ENCODE measurements around the gene RTP2. TPM values are rescaled to one million over a fixed set of nuclear protein-coding genes. Genes with fewer than 3 reads are reported as not detected.

RTP2 gene
- total and polyA plus RNA-seq, 9 of the 15 experiments (the other 6 are each of a cell fraction or from before 2014, with no cell fraction given), result not detected

- Histone ChIP-seq H3K4me3 (no peak overlapping the region), H3K9me1 (ENCODE audit: control insufficient read depth, insufficient read depth, low read length) (no peaks in the 10 kb centered on the region), H4K20me1 (replicated peaks; ENCODE audit: control insufficient read depth, insufficient read depth, low read length) (no peaks in the 10 kb centered on the region), H3K36me3 (ENCODE audit: control insufficient read depth, insufficient read depth, low read length) (no peaks in the 10 kb centered on the region), H3K4me2 (ENCODE audit: insufficient read depth, low read length) (no peak overlapping the region), H3K9ac (ENCODE audit: insufficient read depth in 1 of 2, low read depth in 2 of 2, low read length in 2 of 2) (no peak overlapping the region), H3K27me3 (ENCODE audit: control insufficient read depth in 2 of 2, insufficient read depth in 2 of 2, low read length in 2 of 2) (peaks cover 2 to 35% of the 10 kb centered on the region in 2 experiments; a peak in 3 of 5 replicates), H3K27ac (ENCODE audit: extremely low read depth, low read depth, low read length) (no peak overlapping the region), H3K9me3 (replicated peaks; ENCODE audit: control insufficient read depth, insufficient read depth, low read depth, low read length) (no peaks in the 10 kb centered on the region), H3K4me1 (replicated peaks in 1 of 2; ENCODE audit: control insufficient read depth in 2 of 2, insufficient read depth in 2 of 2, low read length in 2 of 2) (peaks cover 0 to 8% of the 10 kb centered on the region in 2 experiments; a peak in 1 of 5 replicates), H2AFZ (ENCODE audit: low read depth, low read length) (no peak overlapping the region), H3K79me2 (ENCODE audit: control insufficient read depth, insufficient read depth, low read length) (no peaks in the 10 kb centered on the region)
- 0% methylated on average over 2 of the region's 2 CpGs for WGBS (ENCODE audit: insufficient coverage, low coverage, missing lambda C conversion rate)
- FAIRE-seq (no peak), ATAC-seq (no peak), DNase-seq (ENCODE audit: extremely low read depth in 1 of 4, low spot score in 3 of 4) (no peak)
- ChIA-PET CTCF (ENCODE audit: low intra/inter-chr PET ratio) (no interaction called here), POLR2A (interaction anchor here (0.7 kb wide), 1 partner anchor 431 kb away, joined by 3 read pairs; no protein-coding TSS in a partner anchor)
- in situ Hi-C loops (cut with MboI), result no loop called here
- intact Hi-C loops (cut with micrococcal nuclease), result no loop called here
- TF ChIP-seq GABPB1 (CRISPR knock-in tag; IDR thresholded peaks at IDR 0.05) (no peak), CBX3 (IDR thresholded peaks at IDR 0.05; ENCODE audit: borderline replicate concordance in 1 of 2, low read length in 2 of 2) (no peak), TARDBP (IDR thresholded peaks at IDR 0.05) (no peak), POLR2AphosphoS2 (IDR thresholded peaks at IDR 0.05; ENCODE audit: low read length) (no peak), ESRRA (IDR thresholded peaks at IDR 0.05; ENCODE audit: borderline replicate concordance, low read depth) (no peak), ZNF197 (CRISPR knock-in tag; IDR thresholded peaks at IDR 0.05; ENCODE audit: low read depth) (no peak), JUNB (CRISPR knock-in tag; conservative IDR thresholded peaks at IDR 0.05) (no peak)
- no TSS peak for BruUV-seq (replicated peaks)
These were observed 2.1 kb downstream of the RTP2 start for GRCh38 chr3:187700249-187700648.

Measured in K562 (cell line).